Parathyroid adenoma (tissue), 2 donors: Measurements from ENCODE around the gene PRPF6.
A peak's percentile ranks its signal among the peaks of the same experiment; 100 is the strongest.

Experiments used
- H2AFZ ChIP-seq: fragments of 300-600 bp; sonication (generic); one replicate; pipeline ENCODE4 v1.7.0; 2017; ENCODE audit warnings: antibody characterized with exemption, mild to moderate bottlenecking
- H3K27ac ChIP-seq: fragments of 300-600 bp; sonication (generic); one replicate; pipeline ENCODE4 v1.7.0; 2017
- H3K27me3 ChIP-seq: fragments of 300-600 bp; sonication (generic); one replicate; pipeline ENCODE4 v1.7.0; 2017; ENCODE audit warnings: low read length; ENCODE audit not compliant: control insufficient read depth, insufficient read depth
- H3K36me3 ChIP-seq: fragments of 300-600 bp; sonication (generic); one replicate; pipeline ENCODE4 v1.7.0; 2017; ENCODE audit warnings: low read length; ENCODE audit not compliant: control insufficient read depth, insufficient read depth
- H3K4me1 ChIP-seq: fragments of 300-600 bp; sonication (generic); one replicate; pipeline ENCODE4 v1.7.0; 2017; ENCODE audit warnings: control low read depth
- H3K4me2 ChIP-seq: fragments of 300-600 bp; sonication (generic); one replicate; pipeline ENCODE4 v1.7.0; 2017; ENCODE audit warnings: low read length
- H3K4me3 ChIP-seq: fragments of 300-600 bp; sonication (generic); one replicate; pipeline ENCODE4 v1.7.0; 2017; ENCODE audit warnings: low read depth, low read length
- H3K79me2 ChIP-seq: fragments of 300-600 bp; sonication (generic); one replicate; pipeline ENCODE4 v1.7.0; 2017; ENCODE audit warnings: control low read depth
- H3K9ac ChIP-seq: fragments of 300-600 bp; sonication (generic); one replicate; pipeline ENCODE4 v1.7.0; 2017; ENCODE audit warnings: mild to moderate bottlenecking
- H3K9me3 ChIP-seq: fragments of 300-600 bp; sonication (generic); one replicate; pipeline ENCODE4 v1.7.0; 2017; ENCODE audit warnings: low read length; ENCODE audit not compliant: control insufficient read depth
- CTCF ChIP-seq: fragments of 300-600 bp; sonication (generic); IDR thresholded peaks from one replicate; pipeline ENCODE4 v1.7.0; 2017; ENCODE audit warnings: antibody characterized with exemption, mild to moderate bottlenecking
- donor health status: primary hyperparathyroidism.

PRPF6 gene

GRCh38 chr20:64062276-64062595 lies 81.3 kb downstream of the PRPF6 start:
- Histone ChIP-seq H3K79me2 (peaks cover 5% of the 10 kb centered on the region), H3K27me3 (no peaks in the 10 kb centered on the region), H2AFZ (peak overlapping the region; percentile 92), H3K27ac (peak overlapping the region; percentile 87), H3K4me2 (peak overlapping the region; percentile 88), H3K9ac (peak overlapping the region; percentile 22), H3K4me1 (peaks cover 20% of the 10 kb centered on the region), H3K9me3 (no peaks in the 10 kb centered on the region), H3K36me3 (no peaks in the 10 kb centered on the region), H3K4me3 (peak overlapping the region; percentile 71)
- TF ChIP-seq CTCF, result no peak

DNA sequence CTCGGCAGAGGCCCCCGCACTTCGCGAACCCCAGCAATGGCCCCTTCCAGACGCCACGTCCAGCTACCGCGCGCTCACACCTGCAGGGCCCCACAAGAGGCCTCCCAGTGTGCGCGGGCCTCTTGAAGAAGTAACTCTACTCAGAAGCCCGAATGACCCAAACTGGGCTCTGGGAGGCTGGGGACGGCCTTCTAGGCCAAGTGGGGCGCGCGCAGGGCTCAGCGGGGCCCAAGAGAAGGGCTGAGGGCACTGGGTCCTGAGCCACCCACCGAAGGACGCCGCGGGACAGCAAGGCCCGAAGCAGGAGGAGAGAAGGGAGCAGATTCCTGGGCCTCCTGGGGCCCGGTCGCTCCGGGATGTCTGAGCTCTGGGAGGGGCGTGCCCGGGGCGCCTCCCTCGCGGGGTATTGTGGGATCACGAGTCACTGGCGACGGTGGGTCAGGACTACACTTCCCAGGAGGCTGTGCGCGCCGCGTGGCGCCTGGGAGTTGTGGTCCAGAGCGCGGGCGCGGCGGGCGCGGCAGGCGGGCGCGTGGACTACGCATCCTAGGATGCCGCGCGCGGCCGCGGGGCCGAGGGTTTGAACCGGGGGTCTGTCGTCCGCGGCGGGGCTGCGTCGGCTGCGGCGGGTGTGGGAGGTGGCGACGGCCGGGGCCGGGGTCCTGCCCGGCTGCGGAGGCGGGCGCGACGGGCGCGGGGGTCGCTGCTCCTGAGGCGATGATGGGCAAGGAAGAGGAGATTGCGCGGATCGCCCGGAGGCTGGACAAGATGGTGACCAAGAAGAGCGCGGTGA lies 81.9 kb downstream of the PRPF6 start, which contains the start of gene TCEA2:
Gene TCEA2 (plus strand): TSS at position 603 of the 793 bp plus-strand sequence. CDS start 115 bp downstream, at position 718.
- Histone ChIP-seq H3K27me3 (no peaks in the 10 kb centered on the region), H3K9me3 (no peaks in the 10 kb centered on the region), H3K9ac (peak within 1 kb of the TSS; percentile 57), H3K4me1 (peaks cover 20% of the 10 kb centered on the region), H2AFZ (peak within 1 kb of the TSS; percentile 92), H3K4me3 (peak within 1 kb of the TSS; percentile 71), H3K27ac (peak within 1 kb of the TSS; percentile 87), H3K79me2 (peaks cover 5% of the 10 kb centered on the region), H3K4me2 (peak within 1 kb of the TSS; percentile 98), H3K36me3 (no peaks in the 10 kb centered on the region)
- TF ChIP-seq CTCF, result no peak

- Histone ChIP-seq H3K4me3 (peak overlapping the region; percentile 71), H3K27ac (peak overlapping the region; percentile 68)
- TF ChIP-seq CTCF, result no peak
These were observed 82.6 kb downstream of the PRPF6 start for GRCh38 chr20:64063389-64064144.

GRCh38 chr20:64064145-64064698 lies 83.3 kb downstream of the PRPF6 start:
- peaks cover 5% of the 10 kb centered on the region for H3K79me2 ChIP-seq
- H3K36me3 ChIP-seq, result no peaks in the 10 kb centered on the region
- peak overlapping the region; percentile 79 for H2AFZ ChIP-seq
- H3K4me1 ChIP-seq, result peaks cover 20% of the 10 kb centered on the region
- no peaks in the 10 kb centered on the region for H3K9me3 ChIP-seq
- peak overlapping the region; percentile 68 for H3K27ac ChIP-seq
- no peak for TF ChIP-seq CTCF
- no peak overlapping the region for H3K9ac ChIP-seq
- peak overlapping the region; percentile 71 for H3K4me3 ChIP-seq
- H3K27me3 ChIP-seq, result no peaks in the 10 kb centered on the region
- H3K4me2 ChIP-seq, result peak overlapping the region; percentile 98

More at GRCh38 chr20:64063389-64064144, 82.6 kb downstream of the PRPF6 start:
- Histone ChIP-seq H3K79me2 (peaks cover 5% of the 10 kb centered on the region), H3K9ac (peak overlapping the region; percentile 57), H3K4me2 (peak overlapping the region; percentile 98), H3K9me3 (no peaks in the 10 kb centered on the region), H3K27me3 (no peaks in the 10 kb centered on the region), H2AFZ (peak overlapping the region; percentile 79), H3K4me1 (peaks cover 20% of the 10 kb centered on the region), H3K36me3 (no peaks in the 10 kb centered on the region)
